Measurements from ENCODE around the gene PPP4R1.

Gene PPP4R1

DNA sequence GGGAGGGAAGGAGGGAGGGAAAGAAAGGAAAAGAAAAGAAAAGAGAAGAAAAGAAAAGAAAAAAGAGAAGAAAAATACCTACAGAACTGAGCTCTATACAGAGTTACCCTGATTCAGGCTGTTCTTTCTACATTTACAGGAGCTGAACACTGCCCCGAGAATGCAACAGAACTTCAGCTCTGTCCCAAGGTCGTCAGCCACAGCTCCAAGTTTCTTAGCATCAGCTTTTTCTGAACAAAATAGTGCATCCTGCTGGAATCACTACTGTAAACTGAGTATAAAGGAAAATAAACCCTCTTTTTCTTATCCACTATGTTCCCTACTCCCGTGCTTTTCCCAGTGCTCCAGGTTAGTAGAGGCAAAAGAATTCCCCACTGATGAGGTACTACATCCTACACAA is 4.7 kb upstream of the PPP4R1 start:
- H3K4me3 ChIP-seq (ENCODE audit: low read depth, low read length) = no peak overlapping the region
- CTCF ChIA-PET = interaction anchor here (1.0 kb wide), 1 partner anchor 44 kb away, joined by 3 read pairs; no protein-coding TSS in a partner anchor
- POLR2A ChIA-PET = no interaction called here
- TF ChIP-seq, protein P1, sequence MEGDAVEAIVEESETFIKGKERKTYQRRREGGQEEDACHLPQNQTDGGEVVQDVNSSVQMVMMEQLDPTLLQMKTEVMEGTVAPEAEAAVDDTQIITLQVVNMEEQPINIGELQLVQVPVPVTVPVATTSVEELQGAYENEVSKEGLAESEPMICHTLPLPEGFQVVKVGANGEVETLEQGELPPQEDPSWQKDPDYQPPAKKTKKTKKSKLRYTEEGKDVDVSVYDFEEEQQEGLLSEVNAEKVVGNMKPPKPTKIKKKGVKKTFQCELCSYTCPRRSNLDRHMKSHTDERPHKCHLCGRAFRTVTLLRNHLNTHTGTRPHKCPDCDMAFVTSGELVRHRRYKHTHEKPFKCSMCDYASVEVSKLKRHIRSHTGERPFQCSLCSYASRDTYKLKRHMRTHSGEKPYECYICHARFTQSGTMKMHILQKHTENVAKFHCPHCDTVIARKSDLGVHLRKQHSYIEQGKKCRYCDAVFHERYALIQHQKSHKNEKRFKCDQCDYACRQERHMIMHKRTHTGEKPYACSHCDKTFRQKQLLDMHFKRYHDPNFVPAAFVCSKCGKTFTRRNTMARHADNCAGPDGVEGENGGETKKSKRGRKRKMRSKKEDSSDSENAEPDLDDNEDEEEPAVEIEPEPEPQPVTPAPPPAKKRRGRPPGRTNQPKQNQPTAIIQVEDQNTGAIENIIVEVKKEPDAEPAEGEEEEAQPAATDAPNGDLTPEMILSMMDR (IDR thresholded peaks at IDR 0.05; ENCODE audit: insufficient read depth, low read length, missing control alignments) = no peak
- DNase-seq (ENCODE audit: low read depth, low spot score) = no peak

DNA sequence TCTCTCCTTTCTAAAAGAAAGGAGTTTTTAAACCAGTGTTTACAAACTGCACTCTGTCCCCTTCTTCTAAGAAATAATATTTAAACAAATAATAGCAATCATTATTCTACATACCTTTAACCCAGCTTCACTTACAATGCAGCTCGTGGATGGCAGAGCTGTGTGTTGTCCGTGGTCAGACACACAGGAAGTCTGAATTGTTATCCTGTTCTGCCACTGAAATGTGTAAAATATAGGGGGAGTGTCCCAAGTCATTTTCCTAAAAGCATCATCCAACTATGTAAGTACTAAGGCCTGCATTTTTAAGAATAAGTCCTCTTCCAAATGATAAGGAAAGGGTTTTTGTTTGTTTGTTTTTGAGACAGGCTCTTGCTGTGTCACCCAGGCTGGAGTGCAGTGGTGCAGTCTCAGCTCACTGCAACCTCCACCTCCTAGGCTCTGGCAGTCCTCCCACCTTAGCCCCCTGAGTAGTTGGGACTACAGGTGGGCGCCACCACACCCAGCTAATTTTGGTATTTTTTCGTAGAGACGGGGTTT is 2.7 kb upstream of the PPP4R1 start:
- no peak overlapping the region for H3K4me3 ChIP-seq (ENCODE audit: low read depth, low read length)
- ChIA-PET CTCF (interaction anchor here (1.0 kb wide), 1 partner anchor 334 kb away, joined by 3 read pairs; no protein-coding TSS in a partner anchor), POLR2A (no interaction called here)
- TF ChIP-seq, protein P1 (IDR thresholded peaks at IDR 0.05; ENCODE audit: insufficient read depth, low read length, missing control alignments) = no peak
- no peak for DNase-seq (ENCODE audit: low read depth, low spot score)

DNA sequence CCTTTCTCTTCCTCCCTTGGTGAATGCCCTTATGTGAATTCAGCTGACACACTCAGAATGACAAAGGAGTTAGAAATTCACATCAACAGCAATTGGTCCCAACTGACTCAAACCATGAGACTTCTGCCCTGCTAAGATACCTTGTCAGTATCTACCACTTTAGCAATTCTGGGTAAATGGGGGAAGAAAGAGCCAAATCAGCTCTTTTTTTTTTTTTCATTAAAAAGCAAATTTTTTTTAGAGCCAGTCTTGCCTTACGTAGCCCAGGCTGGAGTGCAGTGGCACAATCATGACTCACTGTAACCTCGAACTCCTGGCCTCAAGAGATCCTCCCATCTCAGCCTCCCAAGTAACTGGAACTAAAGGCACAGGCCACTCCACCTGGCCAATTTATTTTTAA is 1.7 kb upstream of the PPP4R1 start:
- ChIA-PET POLR2A (interaction anchor here (0.7 kb wide), 1 partner anchor 190 kb away, joined by 4 read pairs; no protein-coding TSS in a partner anchor), CTCF (interaction anchor here (0.6 to 1.0 kb wide), 4 partner anchors 11 to 155 kb away, joined by 3 to 4 read pairs (median 3); no protein-coding TSS in a partner anchor)
- TF ChIP-seq, protein P1 (IDR thresholded peaks at IDR 0.05; ENCODE audit: insufficient read depth, low read length, missing control alignments) = no peak
- no peak overlapping the region for H3K4me3 ChIP-seq (ENCODE audit: low read depth, low read length)
- no peak for DNase-seq (ENCODE audit: low read depth, low spot score)

DNA sequence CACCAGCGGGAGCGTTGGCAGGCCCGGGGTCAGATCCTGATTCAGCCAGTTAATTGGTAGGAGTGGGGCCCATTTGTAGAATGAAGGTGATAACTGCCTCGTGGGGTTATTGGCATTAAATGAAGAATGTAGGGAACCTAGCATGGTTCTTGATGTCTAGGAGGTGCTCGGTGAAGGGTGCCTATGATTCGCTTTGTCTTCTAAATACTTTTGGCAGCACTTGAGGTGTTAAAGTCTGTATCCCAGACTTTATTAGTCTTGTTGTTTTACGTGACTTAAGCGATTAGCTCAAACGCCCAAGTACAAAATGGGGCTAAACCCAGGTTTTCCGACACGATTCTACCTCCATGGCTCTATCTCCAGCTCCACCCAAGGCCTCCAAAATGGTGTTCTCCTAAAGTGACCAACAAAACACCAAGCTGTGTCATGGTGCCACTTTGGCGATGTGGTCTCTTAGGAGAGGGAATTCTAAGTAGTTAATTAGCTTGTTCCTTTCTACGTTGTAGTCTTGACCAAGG is 980 bp upstream of the PPP4R1 start:
- TF ChIP-seq, protein P1 (IDR thresholded peaks at IDR 0.05; ENCODE audit: insufficient read depth, low read length, missing control alignments) = no peak
- H3K4me3 ChIP-seq (ENCODE audit: low read depth, low read length) = peak overlapping the region; percentile 59
- DNase-seq (ENCODE audit: low read depth, low spot score) = no peak
- ChIA-PET CTCF (interaction anchor here (0.6 to 1.0 kb wide), 4 partner anchors 12 to 156 kb away, joined by 3 to 4 read pairs (median 3); no protein-coding TSS in a partner anchor), POLR2A (interaction anchor here (0.5 to 0.7 kb wide), 2 partner anchors 86 to 191 kb away, joined by 4 to 10 read pairs; no protein-coding TSS in a partner anchor)

DNA sequence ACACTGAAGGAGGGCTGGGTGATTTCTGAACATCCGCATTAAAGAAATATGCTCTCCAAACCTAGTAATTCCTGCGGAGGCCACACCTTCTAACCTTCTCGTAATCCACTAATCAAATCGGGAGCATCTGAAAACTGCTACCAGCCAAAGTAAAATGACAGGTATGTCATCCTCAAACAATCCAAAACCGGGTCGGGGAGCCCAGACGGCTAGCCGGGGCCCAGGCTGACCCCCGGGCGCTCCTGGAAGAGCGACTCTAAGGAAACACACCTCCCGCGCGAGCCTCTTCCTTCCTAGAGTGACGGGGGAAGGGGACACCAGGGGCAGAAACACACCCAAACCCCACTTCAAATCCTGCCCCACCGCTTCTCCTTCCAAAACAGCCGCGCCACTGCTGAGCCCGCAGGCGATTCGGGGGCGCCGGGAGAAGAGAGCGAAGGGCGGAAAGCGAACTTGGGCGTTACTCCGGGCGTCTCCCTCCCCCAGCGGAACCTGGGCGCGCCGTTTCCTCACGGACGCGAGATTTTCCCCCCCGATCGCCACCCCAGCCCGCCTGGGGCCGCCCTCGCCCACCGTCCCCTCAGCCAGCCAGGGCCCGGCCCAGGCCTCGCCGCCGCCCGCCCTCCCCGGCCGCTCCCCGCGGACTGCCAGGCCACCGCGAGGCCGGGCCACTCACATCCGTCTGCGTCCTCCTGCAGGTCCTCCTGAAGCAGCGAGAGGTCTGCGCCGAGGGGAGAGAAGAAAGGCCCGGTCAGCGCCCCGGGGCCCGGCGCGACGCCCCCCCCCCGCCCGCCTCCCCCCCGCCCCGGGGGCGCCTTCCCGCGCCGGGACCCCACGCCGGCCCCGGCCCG is 584 bp downstream of the PPP4R1 start:
- ChIA-PET POLR2A (interaction anchor here (0.9 kb wide), 1 partner anchor 60 kb away, joined by 3 read pairs; no protein-coding TSS in a partner anchor), CTCF (interaction anchor here (0.6 to 4.6 kb wide), 4 partner anchors 14 to 51 kb away, joined by 3 to 29 read pairs (median 6); no protein-coding TSS in a partner anchor)
- H3K4me3 ChIP-seq (ENCODE audit: low read depth, low read length) = peak overlapping the region; percentile 71
- TF ChIP-seq, protein P1 (IDR thresholded peaks at IDR 0.05; ENCODE audit: insufficient read depth, low read length, missing control alignments) = no peak
- no peak for DNase-seq (ENCODE audit: low read depth, low spot score)

All from AG04449 (cell line).